Stimulated activated naive CD8-positive, alpha-beta T cell treated with anti-CD3 and anti-CD28 coated beads, Interleukin-15, Interleukin-2, amounts not matched to agents 100 ng/mL and 50 ng/mL, for 24 hours (primary cell): ENCODE measurements around the gene MVK.
"Not testable (repeated sequence)": the region's sequence is repeated elsewhere in the genome, so short reads cannot be mapped to it uniquely, and the experiment has no call there.

ENCODE experiments used
- H3K27ac Mint-ChIP-seq: one replicate; pipeline ENCODE4 v1.8.0; 2021; ENCODE audit warnings: mild to moderate bottlenecking, mixed read lengths
- H3K27me3 Mint-ChIP-seq: one replicate; pipeline ENCODE4 v1.8.0; 2021; ENCODE audit warnings: mixed read lengths
- H3K36me3 Mint-ChIP-seq: one replicate; pipeline ENCODE4 v1.8.0; 2021; ENCODE audit warnings: low read depth, mixed read lengths
- H3K4me1 Mint-ChIP-seq: one replicate; pipeline ENCODE4 v1.8.0; 2021; ENCODE audit warnings: low read depth, mixed read lengths
- H3K4me3 Mint-ChIP-seq: one replicate; pipeline ENCODE4 v1.8.0; 2021; ENCODE audit warnings: mild to moderate bottlenecking, mixed read lengths
- H3K9me3 Mint-ChIP-seq: one replicate; pipeline ENCODE4 v1.8.0; 2021; ENCODE audit warnings: mixed read lengths

MVK gene

DNA sequence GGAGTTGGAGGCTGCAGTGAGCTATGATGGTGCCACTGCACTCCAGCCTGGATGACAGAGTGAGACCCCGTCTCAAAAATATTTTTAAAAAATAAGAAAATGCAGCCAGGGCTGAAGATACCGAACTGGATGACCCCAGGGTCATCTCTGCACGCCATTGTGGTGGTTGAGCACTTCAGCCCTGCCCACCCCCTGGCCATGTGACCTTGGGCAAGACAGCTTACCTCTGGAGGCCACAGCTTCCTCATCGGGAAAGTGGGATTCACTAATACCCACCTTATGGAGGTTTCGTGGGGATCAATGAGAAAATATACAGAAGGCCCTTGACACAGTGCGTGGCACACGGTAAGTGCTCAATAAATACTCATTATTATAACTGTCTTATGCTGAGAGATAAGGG lies 25.5 kb downstream of the MVK start:
- Mint-ChIP-seq H3K36me3 (no peaks in the 10 kb centered on the region), H3K4me1 (peaks cover 29% of the 10 kb centered on the region), H3K27ac (no peak overlapping the region), H3K4me3 (no peak overlapping the region), H3K9me3 (no peaks in the 10 kb centered on the region), H3K27me3 (no peaks in the 10 kb centered on the region)

DNA sequence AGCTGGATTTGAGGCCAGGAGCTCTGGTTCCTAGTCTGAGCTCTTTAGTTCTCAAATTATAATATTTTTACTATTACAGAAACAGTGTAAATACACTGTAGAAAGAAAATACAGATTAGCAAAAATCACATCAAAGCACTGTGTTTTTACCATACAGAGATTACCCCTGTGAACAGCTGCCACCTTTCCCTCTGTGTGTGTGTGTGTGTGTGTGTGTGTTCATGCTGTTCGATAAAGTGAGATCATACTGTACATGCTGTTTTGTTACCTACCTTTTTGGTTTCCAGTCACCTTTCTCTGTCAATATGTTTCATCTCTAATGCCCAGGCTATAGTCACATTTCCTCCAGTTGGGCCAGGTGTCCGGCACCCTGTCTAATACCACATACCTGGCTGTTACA lies 26.9 kb downstream of the MVK start:
- Mint-ChIP-seq H3K27ac (no peak overlapping the region), H3K9me3 (no peaks in the 10 kb centered on the region), H3K4me1 (peaks cover 16% of the 10 kb centered on the region), H3K36me3 (no peaks in the 10 kb centered on the region), H3K4me3 (no peak overlapping the region), H3K27me3 (peaks cover 5% of the 10 kb centered on the region)

DNA sequence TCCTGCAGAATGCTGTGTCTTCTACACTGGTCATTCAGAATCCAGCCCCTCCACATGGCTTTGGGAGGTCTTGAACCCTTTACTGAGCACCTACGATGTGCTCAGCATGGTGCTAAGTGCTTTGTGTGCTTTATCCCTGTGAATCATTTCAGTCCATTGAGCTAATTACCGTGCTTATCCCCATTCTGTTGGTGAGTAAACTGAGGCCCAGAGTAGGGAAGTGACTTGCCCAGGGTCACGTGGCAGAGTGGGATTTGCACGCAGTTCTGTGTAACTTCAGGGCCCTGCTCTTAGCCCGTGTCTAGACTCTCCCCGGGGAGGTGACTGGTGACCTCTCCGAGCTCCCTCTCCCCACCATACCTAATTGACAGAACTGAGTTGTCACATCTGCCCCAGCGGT lies 27.4 kb downstream of the MVK start:
- peaks cover 10% of the 10 kb centered on the region for H3K4me1 Mint-ChIP-seq
- H3K27me3 Mint-ChIP-seq = peaks cover 5% of the 10 kb centered on the region
- no peaks in the 10 kb centered on the region for H3K9me3 Mint-ChIP-seq
- H3K27ac Mint-ChIP-seq = no peak overlapping the region
- no peaks in the 10 kb centered on the region for H3K36me3 Mint-ChIP-seq
- no peak overlapping the region for H3K4me3 Mint-ChIP-seq

DNA sequence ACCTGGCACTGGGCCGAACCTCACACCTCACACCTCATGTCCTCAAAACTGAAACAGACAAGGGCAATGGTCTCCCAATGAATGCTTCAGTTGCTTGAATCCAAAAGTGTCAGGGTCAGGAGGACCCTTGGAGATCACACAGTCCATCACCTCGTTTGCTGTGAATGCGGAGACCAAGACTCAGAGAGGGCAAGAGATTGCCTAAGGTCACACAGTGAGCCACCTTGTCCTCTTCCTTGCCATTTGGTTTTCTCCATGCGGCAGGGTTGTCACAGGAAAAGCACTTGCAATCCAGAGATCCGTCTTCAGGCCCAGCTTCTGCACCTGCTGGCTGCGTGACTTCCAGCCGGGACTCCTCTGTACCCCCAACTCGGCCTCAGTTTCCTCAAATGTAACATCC lies 28.0 kb downstream of the MVK start:
- Mint-ChIP-seq H3K4me3 (no peak overlapping the region), H3K27ac (no peak overlapping the region), H3K36me3 (no peaks in the 10 kb centered on the region), H3K9me3 (no peaks in the 10 kb centered on the region), H3K4me1 (peaks cover 10% of the 10 kb centered on the region), H3K27me3 (peaks cover 5% of the 10 kb centered on the region)

DNA sequence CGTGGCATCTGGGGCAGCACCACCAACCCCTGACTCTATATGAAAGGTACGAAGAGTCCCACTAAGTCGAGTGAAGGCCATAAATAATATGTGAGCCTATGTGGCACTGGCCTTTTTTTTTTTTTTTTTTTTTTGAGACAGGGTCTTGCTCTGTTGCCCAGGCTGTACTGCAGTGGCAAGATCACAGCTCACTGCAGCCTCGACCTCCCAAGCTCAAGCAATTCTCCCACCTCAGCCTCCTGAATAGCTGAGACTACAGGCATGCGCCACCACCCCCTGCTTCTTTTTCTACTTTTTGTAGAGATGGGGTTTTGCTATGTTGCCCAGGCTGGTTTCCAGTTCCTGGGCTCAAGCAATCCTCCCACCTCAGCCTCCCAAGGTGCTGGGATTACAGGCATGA lies 28.5 kb downstream of the MVK start:
- not testable (repeated sequence) for H3K9me3 Mint-ChIP-seq, H3K27ac Mint-ChIP-seq, H3K4me3 Mint-ChIP-seq, H3K36me3 Mint-ChIP-seq, H3K27me3 Mint-ChIP-seq, H3K4me1 Mint-ChIP-seq

DNA sequence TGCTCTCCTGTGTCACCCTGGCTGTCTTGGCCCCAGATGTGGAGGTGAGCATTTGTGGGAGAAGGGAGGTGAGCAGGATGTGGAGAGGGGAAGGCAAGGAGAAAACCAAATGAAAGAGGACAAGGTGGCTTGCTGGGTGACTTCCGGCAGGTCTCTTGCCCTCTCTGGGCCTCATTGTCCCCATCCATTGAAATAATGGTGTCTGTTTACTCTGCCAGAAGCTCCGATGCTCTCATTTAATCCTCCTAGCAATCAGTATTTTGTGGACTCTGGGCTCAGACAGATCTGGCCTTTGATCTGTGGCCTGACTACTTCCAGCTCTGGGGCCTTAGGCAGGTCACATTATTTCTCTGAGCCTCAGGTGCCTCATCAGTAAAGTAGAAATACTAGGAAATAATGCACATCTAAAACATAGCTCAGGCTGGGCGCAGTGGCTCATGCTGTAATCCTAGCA lies 30.6 kb downstream of the MVK start:
- no peak overlapping the region for H3K4me3 Mint-ChIP-seq
- peaks cover 5% of the 10 kb centered on the region for H3K27me3 Mint-ChIP-seq
- no peaks in the 10 kb centered on the region for H3K36me3 Mint-ChIP-seq
- no peaks in the 10 kb centered on the region for H3K4me1 Mint-ChIP-seq
- H3K9me3 Mint-ChIP-seq = no peaks in the 10 kb centered on the region
- no peak overlapping the region for H3K27ac Mint-ChIP-seq

DNA sequence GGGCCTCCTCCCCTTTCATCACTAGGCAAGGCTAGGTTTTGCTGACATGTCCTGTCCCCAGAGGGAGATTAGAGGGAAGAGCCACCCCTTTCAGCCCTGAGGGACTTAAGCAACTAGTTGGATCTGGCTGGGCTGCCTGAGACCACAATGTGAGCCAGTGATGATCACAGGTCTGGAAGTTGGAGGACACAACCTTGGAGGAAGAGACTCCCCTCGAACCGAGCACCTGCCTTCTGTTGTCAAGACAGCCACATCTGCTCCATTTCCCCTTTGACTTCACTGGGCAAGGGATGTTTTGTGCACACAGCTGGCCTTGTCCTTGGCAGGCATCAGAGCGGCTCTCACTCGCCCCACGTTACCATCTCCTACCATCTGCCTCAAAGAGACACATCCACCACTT lies 31.4 kb downstream of the MVK start:
- no peaks in the 10 kb centered on the region for H3K9me3 Mint-ChIP-seq
- H3K27me3 Mint-ChIP-seq = peaks cover 10% of the 10 kb centered on the region
- H3K36me3 Mint-ChIP-seq = no peaks in the 10 kb centered on the region
- no peak overlapping the region for H3K4me3 Mint-ChIP-seq
- no peaks in the 10 kb centered on the region for H3K4me1 Mint-ChIP-seq
- no peak overlapping the region for H3K27ac Mint-ChIP-seq

DNA sequence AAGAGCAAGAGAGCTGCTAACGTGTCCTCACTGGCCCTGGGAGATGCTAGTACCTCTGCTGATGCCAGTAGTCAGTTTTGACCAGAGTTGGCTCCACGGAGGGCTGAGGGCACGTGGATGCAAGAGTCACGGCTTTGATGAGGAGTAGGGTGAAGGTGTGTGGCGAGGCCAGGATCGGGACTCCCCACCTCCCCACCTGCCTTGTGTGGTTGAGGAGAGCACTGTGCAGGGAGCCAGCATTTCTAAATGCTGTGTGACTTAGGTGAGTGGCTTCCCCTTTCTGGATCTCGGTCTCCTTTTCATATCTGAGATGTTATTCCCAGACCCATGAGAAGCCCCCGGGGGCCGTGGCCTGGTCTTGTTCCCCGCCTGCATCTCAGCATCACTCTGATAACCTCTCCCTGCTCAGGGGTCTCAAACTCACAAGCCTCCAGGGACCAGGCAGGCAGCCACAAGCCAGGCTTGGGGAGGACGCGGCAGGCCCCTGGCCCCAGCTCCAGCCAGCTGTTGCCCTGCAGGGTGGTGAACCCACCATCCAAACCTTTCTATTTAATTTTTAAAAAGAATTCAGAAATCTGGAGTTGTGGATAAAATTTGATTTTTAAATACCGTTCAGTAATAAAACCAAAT lies 32.1 kb downstream of the MVK start:
- Mint-ChIP-seq H3K27ac (no peak overlapping the region), H3K4me1 (no peaks in the 10 kb centered on the region), H3K4me3 (no peak overlapping the region), H3K36me3 (no peaks in the 10 kb centered on the region), H3K9me3 (no peaks in the 10 kb centered on the region), H3K27me3 (peaks cover 10% of the 10 kb centered on the region)

DNA sequence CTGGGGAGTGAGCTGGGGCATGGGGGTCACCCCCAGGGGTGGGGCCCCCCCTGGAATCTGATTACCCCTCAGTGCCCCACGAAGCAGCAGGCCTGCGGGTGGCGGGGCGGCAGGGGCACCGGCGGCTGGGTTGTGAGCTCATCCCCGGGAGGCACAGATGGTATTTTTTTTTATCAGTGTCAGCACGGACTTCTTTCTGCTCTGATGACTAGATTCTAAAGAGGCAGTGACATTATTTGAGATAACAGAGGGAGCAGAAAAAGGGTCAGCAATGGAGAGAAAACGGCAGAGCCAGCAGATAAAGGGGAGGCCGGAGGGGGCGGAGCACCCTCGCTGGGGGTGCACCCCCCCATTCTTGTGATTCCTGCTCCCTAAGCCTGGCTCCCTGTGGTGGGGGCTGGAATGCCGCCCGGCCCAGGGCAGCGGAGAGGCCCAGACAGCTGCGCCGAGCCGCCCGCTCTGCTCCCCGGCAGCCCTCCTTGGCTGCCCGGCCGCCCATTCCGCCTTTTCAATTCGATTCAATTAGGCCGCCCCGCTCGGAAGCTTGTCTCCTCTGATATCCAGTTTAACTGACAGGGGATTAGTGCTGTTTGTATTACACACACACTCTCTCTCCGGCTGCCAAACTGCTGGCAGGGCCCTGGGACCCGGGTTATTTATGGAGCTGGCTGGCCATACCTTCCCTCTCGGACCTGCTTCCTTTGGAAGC lies 32.9 kb downstream of the MVK start:
- H3K27me3 Mint-ChIP-seq = peaks cover 10% of the 10 kb centered on the region
- no peaks in the 10 kb centered on the region for H3K9me3 Mint-ChIP-seq
- H3K36me3 Mint-ChIP-seq = no peaks in the 10 kb centered on the region
- no peaks in the 10 kb centered on the region for H3K4me1 Mint-ChIP-seq
- no peak overlapping the region for H3K4me3 Mint-ChIP-seq
- H3K27ac Mint-ChIP-seq = no peak overlapping the region

DNA sequence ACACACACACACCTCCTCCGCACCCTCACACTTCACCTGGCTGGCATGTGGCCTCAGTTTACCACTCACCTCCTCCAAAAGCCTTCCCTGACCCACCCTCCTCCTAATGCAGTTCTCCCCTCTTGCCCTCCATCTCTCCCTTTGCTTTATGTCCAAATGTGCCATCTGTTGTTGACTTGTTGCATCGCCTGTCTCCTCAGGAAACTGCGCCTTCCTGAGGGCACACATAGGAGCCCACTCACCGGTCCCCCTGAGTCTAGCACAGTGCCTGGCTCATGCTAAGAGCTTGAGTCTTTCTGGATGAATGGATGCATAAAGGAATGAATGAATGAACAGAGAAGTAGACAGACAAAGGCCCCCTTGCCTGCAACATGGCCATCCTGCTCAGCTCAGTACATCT lies 34.0 kb downstream of the MVK start:
- Mint-ChIP-seq H3K27me3 (peaks cover 10% of the 10 kb centered on the region), H3K27ac (no peak overlapping the region), H3K4me1 (no peaks in the 10 kb centered on the region), H3K9me3 (no peaks in the 10 kb centered on the region), H3K4me3 (no peak overlapping the region), H3K36me3 (no peaks in the 10 kb centered on the region)

DNA sequence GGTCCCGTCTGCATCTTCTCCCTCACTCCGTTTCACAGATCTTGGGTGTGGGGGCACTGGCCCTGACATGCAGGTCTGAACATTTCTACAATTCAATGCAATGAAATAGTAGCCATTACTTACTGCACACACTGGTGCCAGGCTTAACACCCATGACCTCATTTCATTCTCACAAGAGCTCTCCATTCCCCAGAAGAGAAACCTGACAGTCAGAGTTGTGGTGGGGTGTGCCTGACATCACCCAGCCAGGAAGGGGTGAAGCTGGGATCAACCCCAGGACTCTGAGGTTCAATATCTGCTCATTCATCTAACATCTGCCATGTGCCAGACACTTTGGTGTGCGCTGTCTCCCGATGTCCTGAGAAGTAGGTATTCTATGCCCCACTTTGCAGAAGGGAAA lies 34.7 kb downstream of the MVK start:
- Mint-ChIP-seq H3K4me1 (no peaks in the 10 kb centered on the region), H3K27ac (no peak overlapping the region), H3K4me3 (no peak overlapping the region), H3K9me3 (no peaks in the 10 kb centered on the region), H3K27me3 (peaks cover 10% of the 10 kb centered on the region), H3K36me3 (no peaks in the 10 kb centered on the region)

DNA sequence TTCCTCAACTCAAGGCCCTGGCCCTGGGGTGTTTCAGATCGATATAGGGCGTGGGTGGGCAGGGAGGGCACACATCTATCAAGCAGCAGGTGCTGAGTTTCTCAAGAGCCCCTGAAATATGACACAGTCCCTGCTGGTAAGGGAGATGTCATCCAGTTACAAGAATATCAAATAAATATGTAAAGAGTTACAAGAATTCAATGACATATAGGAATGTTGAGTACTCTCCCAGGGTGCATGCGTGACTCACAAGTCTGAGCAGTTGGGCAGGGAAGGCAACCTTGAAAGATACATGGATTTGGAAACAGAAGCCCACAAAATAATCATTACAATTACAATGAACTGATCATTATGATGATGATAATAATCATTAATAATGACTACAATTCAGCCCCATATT lies 35.2 kb downstream of the MVK start:
- no peaks in the 10 kb centered on the region for H3K36me3 Mint-ChIP-seq
- H3K27ac Mint-ChIP-seq = no peak overlapping the region
- H3K4me3 Mint-ChIP-seq = no peak overlapping the region
- H3K27me3 Mint-ChIP-seq = peaks cover 10% of the 10 kb centered on the region
- no peaks in the 10 kb centered on the region for H3K9me3 Mint-ChIP-seq
- no peaks in the 10 kb centered on the region for H3K4me1 Mint-ChIP-seq

DNA sequence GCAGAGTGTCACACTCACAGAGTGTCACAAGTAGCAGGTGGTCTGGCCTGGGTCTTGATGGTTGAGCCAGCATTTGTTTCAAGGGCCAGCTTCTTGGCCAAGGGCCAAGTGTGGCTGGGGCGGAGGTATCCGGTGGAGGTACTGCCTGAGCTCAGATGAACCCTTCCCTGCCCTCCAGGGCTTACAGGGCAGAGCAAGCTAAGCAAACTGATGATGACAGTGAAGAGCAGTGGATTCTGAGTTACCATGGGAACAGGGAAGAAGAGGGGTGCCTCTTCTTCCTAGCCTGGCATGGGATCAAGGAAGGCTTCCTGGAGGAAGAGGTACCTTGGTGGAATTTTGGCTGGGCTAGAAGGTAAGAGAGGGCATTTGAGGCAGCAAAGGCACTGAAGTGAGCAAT lies 35.7 kb downstream of the MVK start:
- Mint-ChIP-seq H3K4me3 (no peak overlapping the region), H3K27me3 (peaks cover 10% of the 10 kb centered on the region), H3K36me3 (no peaks in the 10 kb centered on the region), H3K27ac (no peak overlapping the region), H3K9me3 (no peaks in the 10 kb centered on the region), H3K4me1 (no peaks in the 10 kb centered on the region)

DNA sequence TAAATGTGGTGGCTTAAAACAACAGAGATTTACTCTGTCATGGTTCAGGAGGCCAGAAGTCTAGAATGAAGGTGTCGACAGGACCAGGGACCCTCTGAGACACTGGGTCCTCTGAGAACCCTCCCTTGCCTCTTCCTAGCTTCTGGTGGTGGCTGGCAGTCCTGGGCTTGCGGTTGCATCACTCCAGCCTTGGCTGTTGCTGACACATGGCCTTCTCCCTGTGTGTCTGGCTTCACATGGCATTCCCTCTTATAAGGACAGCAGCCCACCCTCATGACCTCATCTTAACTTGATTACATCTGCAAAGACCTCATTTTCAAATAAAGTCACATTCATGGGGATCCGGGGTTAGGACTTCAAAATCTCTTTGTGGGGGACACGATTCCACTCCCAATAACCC lies 36.9 kb downstream of the MVK start:
- Mint-ChIP-seq H3K9me3 (no peaks in the 10 kb centered on the region), H3K4me1 (no peaks in the 10 kb centered on the region), H3K36me3 (no peaks in the 10 kb centered on the region), H3K4me3 (no peak overlapping the region), H3K27ac (no peak overlapping the region), H3K27me3 (peaks cover 9% of the 10 kb centered on the region)

DNA sequence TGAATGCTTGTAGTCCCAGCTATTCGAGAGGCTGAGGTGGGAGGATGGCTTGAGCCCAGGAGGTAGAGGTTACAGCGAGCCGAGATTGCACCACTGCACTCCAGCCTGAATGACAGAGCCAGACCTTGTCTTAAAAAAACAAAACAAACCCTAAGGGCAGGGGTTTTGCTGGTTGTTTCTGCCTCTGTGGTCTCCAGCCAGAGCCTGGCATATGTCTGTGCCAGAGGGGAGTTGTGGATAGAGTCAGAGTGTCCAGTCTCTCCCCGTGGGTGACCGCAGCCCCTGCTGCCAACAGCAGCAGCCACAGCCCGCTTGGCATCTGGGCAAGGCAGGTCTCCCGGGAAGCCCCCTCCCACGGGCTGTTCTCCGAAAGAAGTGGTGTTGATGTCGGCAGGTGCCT lies 37.6 kb downstream of the MVK start:
- no peak overlapping the region for H3K4me3 Mint-ChIP-seq
- H3K27me3 Mint-ChIP-seq = peaks cover 15% of the 10 kb centered on the region
- H3K4me1 Mint-ChIP-seq = no peaks in the 10 kb centered on the region
- H3K27ac Mint-ChIP-seq = no peak overlapping the region
- no peaks in the 10 kb centered on the region for H3K9me3 Mint-ChIP-seq
- no peaks in the 10 kb centered on the region for H3K36me3 Mint-ChIP-seq

DNA sequence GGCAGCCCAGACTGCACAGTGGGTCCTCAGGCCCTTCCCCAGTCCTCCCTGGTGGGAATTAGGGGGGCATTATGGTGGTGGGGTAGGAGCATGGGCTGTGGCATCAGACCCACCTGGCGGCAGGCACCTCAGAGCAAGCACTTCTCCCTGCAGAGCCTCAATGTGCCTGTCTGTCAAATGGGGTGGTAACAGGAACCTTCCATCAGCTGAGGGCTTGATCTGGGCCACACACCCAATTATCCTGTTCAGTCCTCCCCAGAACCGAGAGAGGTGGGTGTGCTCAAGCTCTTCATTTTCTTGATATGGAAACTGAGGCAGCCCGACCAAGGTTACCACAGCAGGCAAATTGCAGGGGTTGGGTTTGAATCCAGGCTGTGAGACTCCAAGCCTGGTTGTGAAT lies 38.4 kb downstream of the MVK start:
- Mint-ChIP-seq H3K4me1 (no peaks in the 10 kb centered on the region), H3K27ac (no peak overlapping the region), H3K27me3 (peaks cover 17% of the 10 kb centered on the region), H3K36me3 (no peaks in the 10 kb centered on the region), H3K9me3 (no peaks in the 10 kb centered on the region), H3K4me3 (no peak overlapping the region)
